SK-N-SH treated with all-trans-retinoic acid at 6 μM for 48 hours (cell line): ENCODE measurements around the gene PCDH9.

Experiments
- BACH2 ChIP-seq: fragments of 250-450 bp; sonication (Bioruptor Pico); IDR thresholded peaks from 2 replicates; pipeline ENCODE4 v1.9.0; 2021; ENCODE audit warnings: mild to moderate bottlenecking, borderline replicate concordance
- CSDC2 ChIP-seq: fragments of 250-450 bp; sonication (Bioruptor Pico); IDR thresholded peaks from 2 replicates; pipeline ENCODE4 v1.5.0; 2020; ENCODE audit warnings: mild to moderate bottlenecking, moderate library complexity
- ESRRG ChIP-seq: fragments of 250-450 bp; sonication (Bioruptor Pico); IDR thresholded peaks from 2 replicates; pipeline ENCODE4 v1.6.1; 2021; ENCODE audit warnings: mild to moderate bottlenecking
- TOX ChIP-seq: fragments of 250-450 bp; sonication (Bioruptor Pico); IDR thresholded peaks from 2 replicates; pipeline ENCODE4 v1.8.0; 2021; ENCODE audit warnings: mild to moderate bottlenecking, moderate library complexity, borderline replicate concordance
- ZC3H10 ChIP-seq: fragments of 250-450 bp; sonication (Bioruptor Pico); IDR thresholded peaks from 2 replicates; pipeline ENCODE4 v1.5.1; 2021; ENCODE audit warnings: mild to moderate bottlenecking, moderate library complexity
- ZFP30 ChIP-seq: fragments of 450-650 bp; formaldehyde crosslinking; IDR thresholded peaks from 2 replicates; pipeline ENCODE4 v1.5.0; 2022; ENCODE audit warnings: mild to moderate bottlenecking, moderate library complexity
- ZNF565 ChIP-seq: fragments of 450-650 bp; formaldehyde crosslinking; conservative IDR thresholded peaks from 2 replicates; pipeline ENCODE4 v1.5.0; 2020; ENCODE audit warnings: low read depth, mild to moderate bottlenecking, moderate library complexity
- ZNF8 ChIP-seq: fragments of 450-650 bp; formaldehyde crosslinking; IDR thresholded peaks from 2 replicates; pipeline ENCODE4 v1.5.0; 2020; ENCODE audit warnings: mild to moderate bottlenecking, moderate library complexity
- TF ChIP-seq, protein P1 (sequence below): fragments of 250-450 bp; sonication (Bioruptor Pico); IDR thresholded peaks from 2 replicates; pipeline ENCODE4 v1.8.0; 2020; ENCODE audit warnings: mild to moderate bottlenecking, moderate library complexity, borderline replicate concordance
- TF ChIP-seq, protein P2 (sequence below): fragments of 250-450 bp; sonication (Bioruptor Pico); IDR thresholded peaks from 2 replicates; pipeline ENCODE4 v1.5.1; 2020; ENCODE audit warnings: low read depth, mild to moderate bottlenecking, moderate library complexity
- TF ChIP-seq, protein P3 (sequence below): fragments of 250-450 bp; sonication (Bioruptor Pico); IDR thresholded peaks from 2 replicates; pipeline ENCODE4 v1.8.0; 2021; ENCODE audit warnings: low read depth, mild to moderate bottlenecking, moderate library complexity, borderline replicate concordance

DNA sequence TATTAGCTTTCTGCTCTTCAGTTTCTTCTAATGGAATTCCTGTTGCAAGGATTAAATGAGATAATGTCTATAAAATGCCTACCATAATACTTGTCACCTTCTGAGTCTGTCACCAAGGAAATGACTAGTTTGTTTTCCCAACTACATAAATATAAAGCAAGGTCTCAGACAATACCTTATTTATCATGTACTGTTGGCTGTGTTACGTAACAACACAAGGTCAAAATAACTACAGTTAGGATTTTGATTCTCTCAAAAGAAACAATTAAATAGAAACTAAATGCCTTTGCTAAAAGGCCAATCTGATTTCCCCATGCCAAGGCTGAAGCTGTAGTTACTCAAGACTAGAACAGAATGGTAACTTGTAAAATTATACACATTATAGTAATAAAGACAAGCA lies 134.5 kb downstream of the PCDH9 start:
- TF ChIP-seq CSDC2 (CRISPR knock-in tag) = no peak
- TF ChIP-seq ZC3H10 = no peak
- no peak for TF ChIP-seq ZNF8 (CRISPR knock-in tag)
- TF ChIP-seq BACH2 (CRISPR knock-in tag) = no peak
- TF ChIP-seq, protein P1, sequence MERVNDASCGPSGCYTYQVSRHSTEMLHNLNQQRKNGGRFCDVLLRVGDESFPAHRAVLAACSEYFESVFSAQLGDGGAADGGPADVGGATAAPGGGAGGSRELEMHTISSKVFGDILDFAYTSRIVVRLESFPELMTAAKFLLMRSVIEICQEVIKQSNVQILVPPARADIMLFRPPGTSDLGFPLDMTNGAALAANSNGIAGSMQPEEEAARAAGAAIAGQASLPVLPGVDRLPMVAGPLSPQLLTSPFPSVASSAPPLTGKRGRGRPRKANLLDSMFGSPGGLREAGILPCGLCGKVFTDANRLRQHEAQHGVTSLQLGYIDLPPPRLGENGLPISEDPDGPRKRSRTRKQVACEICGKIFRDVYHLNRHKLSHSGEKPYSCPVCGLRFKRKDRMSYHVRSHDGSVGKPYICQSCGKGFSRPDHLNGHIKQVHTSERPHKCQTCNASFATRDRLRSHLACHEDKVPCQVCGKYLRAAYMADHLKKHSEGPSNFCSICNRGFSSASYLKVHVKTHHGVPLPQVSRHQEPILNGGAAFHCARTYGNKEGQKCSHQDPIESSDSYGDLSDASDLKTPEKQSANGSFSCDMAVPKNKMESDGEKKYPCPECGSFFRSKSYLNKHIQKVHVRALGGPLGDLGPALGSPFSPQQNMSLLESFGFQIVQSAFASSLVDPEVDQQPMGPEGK (CRISPR knock-in tag) = no peak
- TF ChIP-seq ZFP30 = no peak
- TF ChIP-seq ESRRG (CRISPR knock-in tag) = no peak
- TF ChIP-seq, protein P2, sequence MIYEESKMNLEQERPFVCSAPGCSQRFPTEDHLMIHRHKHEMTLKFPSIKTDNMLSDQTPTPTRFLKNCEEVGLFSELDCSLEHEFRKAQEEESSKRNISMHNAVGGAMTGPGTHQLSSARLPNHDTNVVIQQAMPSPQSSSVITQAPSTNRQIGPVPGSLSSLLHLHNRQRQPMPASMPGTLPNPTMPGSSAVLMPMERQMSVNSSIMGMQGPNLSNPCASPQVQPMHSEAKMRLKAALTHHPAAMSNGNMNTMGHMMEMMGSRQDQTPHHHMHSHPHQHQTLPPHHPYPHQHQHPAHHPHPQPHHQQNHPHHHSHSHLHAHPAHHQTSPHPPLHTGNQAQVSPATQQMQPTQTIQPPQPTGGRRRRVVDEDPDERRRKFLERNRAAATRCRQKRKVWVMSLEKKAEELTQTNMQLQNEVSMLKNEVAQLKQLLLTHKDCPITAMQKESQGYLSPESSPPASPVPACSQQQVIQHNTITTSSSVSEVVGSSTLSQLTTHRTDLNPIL (CRISPR knock-in tag) = no peak
- TF ChIP-seq ZNF565 (CRISPR knock-in tag) = no peak
- TF ChIP-seq TOX (CRISPR knock-in tag) = no peak
- TF ChIP-seq, protein P3, sequence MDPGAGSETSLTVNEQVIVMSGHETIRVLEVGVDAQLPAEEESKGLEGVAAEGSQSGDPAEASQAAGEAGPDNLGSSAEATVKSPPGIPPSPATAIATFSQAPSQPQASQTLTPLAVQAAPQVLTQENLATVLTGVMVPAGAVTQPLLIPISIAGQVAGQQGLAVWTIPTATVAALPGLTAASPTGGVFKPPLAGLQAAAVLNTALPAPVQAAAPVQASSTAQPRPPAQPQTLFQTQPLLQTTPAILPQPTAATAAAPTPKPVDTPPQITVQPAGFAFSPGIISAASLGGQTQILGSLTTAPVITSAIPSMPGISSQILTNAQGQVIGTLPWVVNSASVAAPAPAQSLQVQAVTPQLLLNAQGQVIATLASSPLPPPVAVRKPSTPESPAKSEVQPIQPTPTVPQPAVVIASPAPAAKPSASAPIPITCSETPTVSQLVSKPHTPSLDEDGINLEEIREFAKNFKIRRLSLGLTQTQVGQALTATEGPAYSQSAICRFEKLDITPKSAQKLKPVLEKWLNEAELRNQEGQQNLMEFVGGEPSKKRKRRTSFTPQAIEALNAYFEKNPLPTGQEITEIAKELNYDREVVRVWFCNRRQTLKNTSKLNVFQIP (CRISPR knock-in tag) = no peak
